PFSK-1 (cell line): Measurements from ENCODE around the gene ZFYVE9.

Experiments
- FOXP2 ChIP-seq: optimal IDR thresholded peaks from 2 replicates; pipeline ENCODE3; 2011; ENCODE audit warnings: borderline replicate concordance, control low read depth, inconsistent platforms; ENCODE audit not compliant: insufficient read depth; ENCODE audit errors: extremely low read length, extremely low read depth
- POLR2AphosphoS5 ChIP-seq: IDR thresholded peaks from 2 replicates; pipeline ENCODE4 v1.6.1; 2012; ENCODE audit warnings: low read depth, mild to moderate bottlenecking, control low read depth, low read length, moderate library complexity
- SIN3A ChIP-seq: IDR thresholded peaks from 2 replicates; pipeline ENCODE4 v1.6.1; 2012; ENCODE audit warnings: mild to moderate bottlenecking, low read length, moderate library complexity, borderline replicate concordance; ENCODE audit not compliant: insufficient read depth
- TAF1 ChIP-seq: IDR thresholded peaks from 2 replicates; pipeline ENCODE4 v1.6.1; 2012; ENCODE audit warnings: low read length, control low read depth, borderline replicate concordance; ENCODE audit not compliant: insufficient read depth
- TF ChIP-seq, protein P1 (sequence below), 2 experiments: IDR thresholded peaks; 2 replicates each; pipeline versions ENCODE4 v1.6.1 to v1.8.0; 2011 to 2012; ENCODE audit warnings: low read depth in 2 of 2, low read length in 2 of 2, control low read depth in 1 of 2, inconsistent platforms in 1 of 2, mild to moderate bottlenecking in 1 of 2, moderate library complexity in 1 of 2; ENCODE audit not compliant: insufficient read depth in 1 of 2

- no peak for TF ChIP-seq POLR2AphosphoS5
- TF ChIP-seq SIN3A: no peak
- TF ChIP-seq, protein P1, sequence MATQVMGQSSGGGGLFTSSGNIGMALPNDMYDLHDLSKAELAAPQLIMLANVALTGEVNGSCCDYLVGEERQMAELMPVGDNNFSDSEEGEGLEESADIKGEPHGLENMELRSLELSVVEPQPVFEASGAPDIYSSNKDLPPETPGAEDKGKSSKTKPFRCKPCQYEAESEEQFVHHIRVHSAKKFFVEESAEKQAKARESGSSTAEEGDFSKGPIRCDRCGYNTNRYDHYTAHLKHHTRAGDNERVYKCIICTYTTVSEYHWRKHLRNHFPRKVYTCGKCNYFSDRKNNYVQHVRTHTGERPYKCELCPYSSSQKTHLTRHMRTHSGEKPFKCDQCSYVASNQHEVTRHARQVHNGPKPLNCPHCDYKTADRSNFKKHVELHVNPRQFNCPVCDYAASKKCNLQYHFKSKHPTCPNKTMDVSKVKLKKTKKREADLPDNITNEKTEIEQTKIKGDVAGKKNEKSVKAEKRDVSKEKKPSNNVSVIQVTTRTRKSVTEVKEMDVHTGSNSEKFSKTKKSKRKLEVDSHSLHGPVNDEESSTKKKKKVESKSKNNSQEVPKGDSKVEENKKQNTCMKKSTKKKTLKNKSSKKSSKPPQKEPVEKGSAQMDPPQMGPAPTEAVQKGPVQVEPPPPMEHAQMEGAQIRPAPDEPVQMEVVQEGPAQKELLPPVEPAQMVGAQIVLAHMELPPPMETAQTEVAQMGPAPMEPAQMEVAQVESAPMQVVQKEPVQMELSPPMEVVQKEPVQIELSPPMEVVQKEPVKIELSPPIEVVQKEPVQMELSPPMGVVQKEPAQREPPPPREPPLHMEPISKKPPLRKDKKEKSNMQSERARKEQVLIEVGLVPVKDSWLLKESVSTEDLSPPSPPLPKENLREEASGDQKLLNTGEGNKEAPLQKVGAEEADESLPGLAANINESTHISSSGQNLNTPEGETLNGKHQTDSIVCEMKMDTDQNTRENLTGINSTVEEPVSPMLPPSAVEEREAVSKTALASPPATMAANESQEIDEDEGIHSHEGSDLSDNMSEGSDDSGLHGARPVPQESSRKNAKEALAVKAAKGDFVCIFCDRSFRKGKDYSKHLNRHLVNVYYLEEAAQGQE (IDR thresholded peaks at IDR 0.05; ENCODE audit: insufficient read depth in 1 of 2, low read depth in 2 of 2, low read length in 2 of 2): no peak
- no peak for TF ChIP-seq TAF1
- no peak for TF ChIP-seq FOXP2
Measured at GRCh38 chr1:52119301-52120079, 22.4 kb upstream of the ZFYVE9 start.
